HG02884 (cell line): ENCODE results near the gene BRINP2.
"Not testable (repeated sequence)": the region's sequence is repeated elsewhere in the genome, so short reads cannot be mapped to it uniquely, and the experiment has no call there.

Source experiments
- ATAC-seq: cut with Tn5 transposase; IDR thresholded peaks from one replicate; pipeline ENCODE4 v1.9.1; 2021; ENCODE audit warnings: mild to moderate bottlenecking, moderate library complexity; ENCODE audit not compliant: unreplicated experiment

Gene BRINP2

GRCh38 chr1:177309880-177310279 is 139.1 kb downstream of the BRINP2 start:
- no peak for ATAC-seq

DNA sequence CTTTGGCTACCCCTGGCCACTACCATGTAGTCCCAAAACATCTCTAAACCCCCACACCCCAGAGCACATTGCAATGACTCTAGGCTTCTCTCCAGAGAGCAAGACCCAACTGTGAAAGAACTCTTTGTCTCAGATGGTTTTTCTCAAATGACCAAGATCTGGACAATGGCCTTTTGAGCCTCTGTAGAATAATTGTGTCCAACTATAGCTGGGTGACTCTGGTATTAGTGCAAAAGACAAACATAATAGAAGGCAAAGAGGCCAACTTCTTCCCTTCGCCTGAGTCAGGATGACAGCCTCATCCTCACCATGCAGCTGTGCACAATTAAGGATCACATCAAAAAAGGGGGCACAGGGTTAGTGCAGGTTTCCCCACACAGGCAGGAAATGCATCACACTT is 139.6 kb downstream of the BRINP2 start:
- ATAC-seq: no peak

GRCh38 chr1:177311111-177311510 is 140.4 kb downstream of the BRINP2 start:
- no peak for ATAC-seq

GRCh38 chr1:177311586-177311985 is 140.8 kb downstream of the BRINP2 start:
- ATAC-seq: no peak

DNA sequence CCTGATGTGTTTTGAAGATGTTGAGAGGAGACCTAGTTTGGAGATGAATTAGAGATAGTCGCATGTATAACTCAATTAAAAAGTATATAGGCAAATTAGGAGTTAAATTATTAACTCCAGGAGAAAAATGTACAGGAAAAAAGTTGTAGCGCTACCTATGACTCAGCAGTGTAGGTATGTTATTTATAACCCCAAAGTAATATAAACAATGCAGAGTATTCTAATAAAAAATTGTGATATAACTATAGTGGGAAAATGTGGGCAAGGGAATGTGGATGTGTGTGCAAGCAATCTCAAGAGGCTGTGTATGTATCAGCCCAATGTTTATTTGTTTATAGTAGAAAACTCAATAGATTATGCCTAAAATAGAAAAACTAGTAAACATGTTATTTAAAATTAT is 144.5 kb downstream of the BRINP2 start:
- ATAC-seq: no peak

DNA sequence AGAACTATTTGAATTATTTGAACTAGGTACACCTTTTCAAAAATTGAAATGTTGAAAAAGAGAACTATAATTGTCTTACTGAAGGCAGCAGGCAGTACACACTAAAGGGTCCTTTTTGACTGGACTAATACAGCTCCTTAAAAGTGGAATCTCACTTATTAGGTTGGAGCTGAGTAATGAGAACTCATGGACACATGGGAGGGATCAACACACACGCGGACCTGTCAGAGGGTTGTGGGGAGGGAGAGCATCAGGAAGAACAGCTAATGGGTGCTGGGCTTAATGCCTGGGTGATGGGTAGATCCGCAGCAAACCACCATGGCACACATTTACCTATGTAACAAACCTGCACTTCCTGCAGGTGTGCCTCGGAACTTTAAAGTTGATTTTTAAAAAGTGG is 145.0 kb downstream of the BRINP2 start:
- ATAC-seq: no peak

- ATAC-seq: not testable (repeated sequence)
Observed at GRCh38 chr1:177321434-177321833, 150.7 kb downstream of the BRINP2 start.

DNA sequence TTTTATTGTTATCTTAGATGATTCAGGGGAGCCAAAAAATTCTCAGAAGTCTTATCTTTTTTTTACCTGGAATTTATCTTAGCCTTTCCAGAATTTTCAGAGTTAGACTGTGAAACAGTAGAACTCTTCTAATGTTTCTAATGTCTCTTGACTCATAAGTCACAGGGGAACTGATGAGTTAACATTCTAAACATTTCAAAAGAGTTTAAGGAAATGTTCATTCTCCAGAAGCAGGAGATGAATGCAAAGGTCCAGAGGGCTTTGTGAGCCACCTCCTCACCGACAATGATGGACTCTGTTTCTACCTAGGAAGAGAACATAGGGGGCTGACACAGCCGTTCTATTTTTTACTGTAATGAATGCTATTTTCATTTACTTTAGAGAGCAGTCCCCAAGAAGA is 157.5 kb downstream of the BRINP2 start:
- no peak for ATAC-seq

GRCh38 chr1:177329871-177330270 is 159.1 kb downstream of the BRINP2 start:
- ATAC-seq: no peak
